Liver (tissue), 9 donors: ENCODE data around the gene TMPRSS12. TPM values are rescaled to one million over a fixed set of nuclear protein-coding genes. Genes with fewer than 3 reads are reported as not detected.

Experiments used
- DNase-seq: peaks from one replicate; pipeline ENCODE4 v3.0.0-alpha.2; 2017; ENCODE audit warnings: low spot score
- H3K27ac ChIP-seq, 2 donors: one replicate each; pipeline ENCODE4 v1.7.0; 2013; ENCODE audit warnings: inconsistent platforms in 2 of 2, low read length in 2 of 2, control low read depth in 1 of 2, low read depth in 1 of 2, mild to moderate bottlenecking in 1 of 2
- H3K27me3 ChIP-seq, 4 donors: one replicate each; pipeline versions ENCODE4 v1.6.1 to v1.7.0; 2013; ENCODE audit warnings: low read length in 3 of 4, inconsistent platforms in 1 of 4, mild to moderate bottlenecking in 1 of 4, moderate library complexity in 1 of 4; ENCODE audit not compliant: control insufficient read depth in 4 of 4, insufficient read depth in 4 of 4
- H3K36me3 ChIP-seq, 4 donors: one replicate each; pipeline versions ENCODE4 v1.6.1 to v1.7.0; 2013; ENCODE audit warnings: low read length in 3 of 4, mild to moderate bottlenecking in 3 of 4, low read depth in 1 of 4, moderate library complexity in 1 of 4; ENCODE audit not compliant: control insufficient read depth in 4 of 4, insufficient read depth in 3 of 4
- H3K4me1 ChIP-seq, 4 donors: one replicate each; pipeline versions ENCODE4 v1.6.1 to v1.7.0; 2013; ENCODE audit warnings: low read length in 3 of 4, mild to moderate bottlenecking in 3 of 4, moderate library complexity in 1 of 4; ENCODE audit not compliant: control insufficient read depth in 4 of 4, insufficient read depth in 4 of 4
- H3K4me3 ChIP-seq, 3 donors: one replicate each; pipeline versions ENCODE4 v1.6.1 to v1.7.0; 2013; ENCODE audit warnings: low read length in 3 of 3, control low read depth in 1 of 3, low read depth in 1 of 3, mild to moderate bottlenecking in 1 of 3
- H3K9ac ChIP-seq, 2 donors: one replicate each; pipeline ENCODE4 v1.7.0; 2013; ENCODE audit warnings: low read length in 2 of 2, mild to moderate bottlenecking in 2 of 2, moderate library complexity in 2 of 2, control low read depth in 1 of 2, low read depth in 1 of 2
- H3K9me3 ChIP-seq, 4 donors: one replicate each; pipeline versions ENCODE4 v1.6.1 to v1.7.0; 2013; ENCODE audit warnings: low read length in 3 of 4; ENCODE audit not compliant: control insufficient read depth in 4 of 4
- EGR1 ChIP-seq, 2 donors: IDR thresholded peaks; 2 replicates each; pipeline ENCODE4 v1.6.1; 2016 to 2018; ENCODE audit warnings: antibody characterized with exemption in 2 of 2, low read depth in 2 of 2
- FOXA1 ChIP-seq: IDR thresholded peaks from 2 replicates; pipeline ENCODE4 v1.6.1; 2016; ENCODE audit warnings: antibody characterized with exemption
- FOXA2 ChIP-seq: IDR thresholded peaks from 2 replicates; pipeline ENCODE4 v1.6.1; 2016; ENCODE audit warnings: antibody characterized with exemption
- GABPA ChIP-seq, 2 donors: IDR thresholded peaks in 1 of 2; conservative IDR thresholded peaks in 1 of 2; 2 replicates each; pipeline ENCODE4 v1.6.1; 2016; ENCODE audit warnings: antibody characterized with exemption in 2 of 2, mild to moderate bottlenecking in 1 of 2, moderate library complexity in 1 of 2
- HNF4A ChIP-seq, 2 donors: conservative IDR thresholded peaks; 2 replicates each; pipeline ENCODE4 v1.6.1; 2016; ENCODE audit warnings: antibody characterized with exemption in 2 of 2, mild to moderate bottlenecking in 2 of 2
- HNF4G ChIP-seq: IDR thresholded peaks from 2 replicates; pipeline ENCODE4 v1.6.1; 2016; ENCODE audit warnings: antibody characterized with exemption
- JUND ChIP-seq, 2 donors: IDR thresholded peaks; 2 replicates each; pipeline ENCODE4 v1.6.1; 2016; ENCODE audit warnings: antibody characterized with exemption in 2 of 2
- NR2F2 ChIP-seq: IDR thresholded peaks from 2 replicates; pipeline ENCODE4 v1.6.1; 2016; ENCODE audit warnings: antibody characterized with exemption
- RAD21 ChIP-seq, 2 donors: IDR thresholded peaks; 2 replicates each; pipeline ENCODE4 v1.6.1; 2016; ENCODE audit warnings: antibody characterized with exemption in 2 of 2, mild to moderate bottlenecking in 2 of 2
- RXRA ChIP-seq, 2 donors: IDR thresholded peaks; 2 replicates each; pipeline ENCODE4 v1.6.1; 2017 to 2018; ENCODE audit warnings: antibody characterized with exemption in 2 of 2, mild to moderate bottlenecking in 1 of 2
- SP1 ChIP-seq: IDR thresholded peaks from 2 replicates; pipeline ENCODE4 v1.6.1; 2018; ENCODE audit warnings: antibody characterized with exemption, mild to moderate bottlenecking
- TAF1 ChIP-seq: conservative IDR thresholded peaks from 2 replicates; pipeline ENCODE4 v1.6.1; 2016; ENCODE audit warnings: antibody characterized with exemption, mild to moderate bottlenecking
- YY1 ChIP-seq: IDR thresholded peaks from 2 replicates; pipeline ENCODE4 v1.6.1; 2016; ENCODE audit warnings: antibody characterized with exemption, mild to moderate bottlenecking
- WGBS: extraction: QIAGEN DNeasy Blood & Tissue Kit; methylation state at CpG from one replicate; pipeline ENCODE4 v1.1.7; 2013; 5-methylcytosine and 5-hydroxymethylcytosine counted together
- polyA plus RNA-seq, 2 donors: library from polyadenylated mRNA; stranded (reverse) in 1 of 2; unstranded in 1 of 2; fragments of 200-250 nt in 1 of 2; fragments of >200 nt in 1 of 2; fragmentation: Nextera tagmentation in 1 of 2; extraction: Ambion mirVana in 1 of 2; gene quantifications; one replicate each; pipeline versions ENCODE4 v1.2.1 to v1.2.3, GENCODE V29; 2013 to 2015
- total RNA-seq, 2 donors: library from RNA; depleted of rRNA; stranded (reverse); fragments of >200 nt; gene quantifications; one replicate each; pipeline ENCODE4 v1.2.3, GENCODE V29; 2014
- TF ChIP-seq, protein P1 (sequence below): IDR thresholded peaks from 2 replicates; pipeline ENCODE4 v1.6.1; 2016; ENCODE audit warnings: antibody characterized with exemption
- TF ChIP-seq, protein P2 (sequence below): fragments of 150-350 bp; IDR thresholded peaks from 2 replicates; pipeline ENCODE4 v1.5.1; 2017; ENCODE audit warnings: improper control_type of control experiment, low read depth, low read length; ENCODE audit not compliant: missing input control
- TF ChIP-seq, protein P3 (sequence below): IDR thresholded peaks from 2 replicates; pipeline ENCODE4 v1.6.1; 2016; ENCODE audit warnings: antibody characterized with exemption
- TF ChIP-seq, protein P4 (sequence below): IDR thresholded peaks from 2 replicates; pipeline ENCODE4 v1.6.1; 2016; ENCODE audit warnings: antibody characterized with exemption
- TF ChIP-seq, protein P5 (sequence below): IDR thresholded peaks from 2 replicates; pipeline ENCODE4 v1.6.1; 2016; ENCODE audit warnings: antibody characterized with exemption, mild to moderate bottlenecking
- donor health status: healthy.
- donor health status: healthy.
- donor health status: healthy.
- donor health status: healthy.
- donor health status: healthy.

TMPRSS12 gene
- total and polyA plus RNA-seq, 4 donors: not detected

DNA sequence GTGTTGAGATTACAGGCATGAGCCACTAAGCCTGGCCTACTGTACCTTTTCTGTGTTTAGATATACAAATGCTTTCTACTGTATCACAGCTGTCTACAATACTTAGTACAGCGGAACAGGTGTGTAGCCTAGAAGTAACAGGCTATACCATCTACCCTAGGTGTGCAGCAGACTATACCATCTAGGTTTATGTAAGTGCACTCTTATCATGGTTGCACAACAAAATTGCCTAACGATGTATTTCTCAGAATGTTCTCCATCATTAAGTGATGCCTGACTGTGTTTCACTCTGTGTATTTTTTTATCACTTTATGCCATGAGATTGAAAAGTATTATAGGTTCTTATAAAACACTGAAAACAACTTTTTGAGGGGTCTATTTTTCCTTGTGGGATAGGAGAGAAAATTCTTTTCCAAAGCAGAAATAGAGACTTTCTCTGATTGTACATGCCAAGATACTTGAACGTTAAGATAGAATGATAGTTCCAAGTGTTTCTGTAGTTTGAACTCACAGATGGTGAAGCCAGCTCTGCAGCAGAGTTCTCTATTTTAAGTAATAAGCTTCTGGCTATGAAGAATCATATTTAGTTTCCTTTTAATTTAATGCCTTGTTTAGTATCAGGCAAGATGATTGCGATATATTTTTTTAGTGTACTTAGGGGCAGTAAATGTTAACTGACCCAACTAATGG is 17.0 kb downstream of the TMPRSS12 start:
- H3K27ac ChIP-seq: no peak overlapping the region
- TF ChIP-seq, protein P1, sequence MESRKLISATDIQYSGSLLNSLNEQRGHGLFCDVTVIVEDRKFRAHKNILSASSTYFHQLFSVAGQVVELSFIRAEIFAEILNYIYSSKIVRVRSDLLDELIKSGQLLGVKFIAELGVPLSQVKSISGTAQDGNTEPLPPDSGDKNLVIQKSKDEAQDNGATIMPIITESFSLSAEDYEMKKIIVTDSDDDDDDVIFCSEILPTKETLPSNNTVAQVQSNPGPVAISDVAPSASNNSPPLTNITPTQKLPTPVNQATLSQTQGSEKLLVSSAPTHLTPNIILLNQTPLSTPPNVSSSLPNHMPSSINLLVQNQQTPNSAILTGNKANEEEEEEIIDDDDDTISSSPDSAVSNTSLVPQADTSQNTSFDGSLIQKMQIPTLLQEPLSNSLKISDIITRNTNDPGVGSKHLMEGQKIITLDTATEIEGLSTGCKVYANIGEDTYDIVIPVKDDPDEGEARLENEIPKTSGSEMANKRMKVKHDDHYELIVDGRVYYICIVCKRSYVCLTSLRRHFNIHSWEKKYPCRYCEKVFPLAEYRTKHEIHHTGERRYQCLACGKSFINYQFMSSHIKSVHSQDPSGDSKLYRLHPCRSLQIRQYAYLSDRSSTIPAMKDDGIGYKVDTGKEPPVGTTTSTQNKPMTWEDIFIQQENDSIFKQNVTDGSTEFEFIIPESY: no peak
- TF ChIP-seq JUND (IDR thresholded peaks at IDR 0.05): no peak
- TF ChIP-seq, protein P2, sequence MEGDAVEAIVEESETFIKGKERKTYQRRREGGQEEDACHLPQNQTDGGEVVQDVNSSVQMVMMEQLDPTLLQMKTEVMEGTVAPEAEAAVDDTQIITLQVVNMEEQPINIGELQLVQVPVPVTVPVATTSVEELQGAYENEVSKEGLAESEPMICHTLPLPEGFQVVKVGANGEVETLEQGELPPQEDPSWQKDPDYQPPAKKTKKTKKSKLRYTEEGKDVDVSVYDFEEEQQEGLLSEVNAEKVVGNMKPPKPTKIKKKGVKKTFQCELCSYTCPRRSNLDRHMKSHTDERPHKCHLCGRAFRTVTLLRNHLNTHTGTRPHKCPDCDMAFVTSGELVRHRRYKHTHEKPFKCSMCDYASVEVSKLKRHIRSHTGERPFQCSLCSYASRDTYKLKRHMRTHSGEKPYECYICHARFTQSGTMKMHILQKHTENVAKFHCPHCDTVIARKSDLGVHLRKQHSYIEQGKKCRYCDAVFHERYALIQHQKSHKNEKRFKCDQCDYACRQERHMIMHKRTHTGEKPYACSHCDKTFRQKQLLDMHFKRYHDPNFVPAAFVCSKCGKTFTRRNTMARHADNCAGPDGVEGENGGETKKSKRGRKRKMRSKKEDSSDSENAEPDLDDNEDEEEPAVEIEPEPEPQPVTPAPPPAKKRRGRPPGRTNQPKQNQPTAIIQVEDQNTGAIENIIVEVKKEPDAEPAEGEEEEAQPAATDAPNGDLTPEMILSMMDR: no peak
- no peak for TF ChIP-seq FOXA2
- TF ChIP-seq, protein P3, sequence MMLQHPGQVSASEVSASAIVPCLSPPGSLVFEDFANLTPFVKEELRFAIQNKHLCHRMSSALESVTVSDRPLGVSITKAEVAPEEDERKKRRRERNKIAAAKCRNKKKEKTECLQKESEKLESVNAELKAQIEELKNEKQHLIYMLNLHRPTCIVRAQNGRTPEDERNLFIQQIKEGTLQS: no peak
- no peak for TF ChIP-seq FOXA1
- H3K27me3 ChIP-seq: no peaks in the 10 kb centered on the region
- H3K9ac ChIP-seq: no peak overlapping the region
- no peak for DNase-seq
- no peaks in the 10 kb centered on the region for H3K36me3 ChIP-seq
- H3K4me3 ChIP-seq: no peak overlapping the region
- 84% methylated on average over 4 of the region's 4 CpGs for WGBS
- H3K9me3 ChIP-seq: no peaks in the 10 kb centered on the region
- H3K4me1 ChIP-seq: no peaks in the 10 kb centered on the region

DNA sequence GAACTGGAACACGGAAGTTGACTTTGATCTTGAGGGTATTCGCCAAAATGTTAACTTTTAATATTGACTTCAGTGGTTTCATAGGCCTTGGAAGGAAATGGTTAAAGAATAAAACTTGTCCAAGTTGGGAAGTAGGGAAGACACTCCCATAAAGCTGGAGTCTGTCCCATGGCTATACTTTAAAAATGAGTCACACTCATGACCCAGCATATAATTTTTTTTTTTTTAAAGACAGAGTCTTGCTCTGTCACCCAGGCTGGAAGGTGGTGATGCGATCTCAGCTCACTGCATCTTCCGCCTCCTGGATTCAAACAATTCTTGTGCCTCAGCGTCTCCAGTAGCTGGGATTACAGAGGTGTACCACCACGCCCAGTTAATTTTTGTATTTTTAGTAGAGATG is 19.6 kb downstream of the TMPRSS12 start:
- Histone ChIP-seq H3K4me1 (no peaks in the 10 kb centered on the region), H3K36me3 (no peaks in the 10 kb centered on the region), H3K9me3 (peaks cover 0 to 7% (median 1%) of the 10 kb centered on the region in 4 donors), H3K9ac (no peak overlapping the region), H3K27me3 (no peaks in the 10 kb centered on the region), H3K27ac (no peak overlapping the region), H3K4me3 (no peak overlapping the region)
- no peak for DNase-seq
- TF ChIP-seq NR2F2: no peak
- TF ChIP-seq, protein P3: no peak
- TF ChIP-seq YY1: no peak
- TF ChIP-seq HNF4G: no peak
- no peak for TF ChIP-seq HNF4A (conservative IDR thresholded peaks at IDR 0.05)
- no peak for TF ChIP-seq RXRA (IDR thresholded peaks at IDR 0.05)
- no peak for TF ChIP-seq JUND (IDR thresholded peaks at IDR 0.05)
- no peak for TF ChIP-seq FOXA2
- TF ChIP-seq, protein P4, sequence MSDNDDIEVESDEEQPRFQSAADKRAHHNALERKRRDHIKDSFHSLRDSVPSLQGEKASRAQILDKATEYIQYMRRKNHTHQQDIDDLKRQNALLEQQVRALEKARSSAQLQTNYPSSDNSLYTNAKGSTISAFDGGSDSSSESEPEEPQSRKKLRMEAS: no peak
- TF ChIP-seq SP1: no peak
- TF ChIP-seq GABPA (IDR thresholded peaks at IDR 0.05 in 1 of 2, conservative IDR thresholded peaks at IDR 0.05 in 1 of 2): no peak
- TF ChIP-seq TAF1: no peak
- TF ChIP-seq RAD21 (IDR thresholded peaks at IDR 0.05): no peak
- TF ChIP-seq, protein P2: no peak
- TF ChIP-seq, protein P5, sequence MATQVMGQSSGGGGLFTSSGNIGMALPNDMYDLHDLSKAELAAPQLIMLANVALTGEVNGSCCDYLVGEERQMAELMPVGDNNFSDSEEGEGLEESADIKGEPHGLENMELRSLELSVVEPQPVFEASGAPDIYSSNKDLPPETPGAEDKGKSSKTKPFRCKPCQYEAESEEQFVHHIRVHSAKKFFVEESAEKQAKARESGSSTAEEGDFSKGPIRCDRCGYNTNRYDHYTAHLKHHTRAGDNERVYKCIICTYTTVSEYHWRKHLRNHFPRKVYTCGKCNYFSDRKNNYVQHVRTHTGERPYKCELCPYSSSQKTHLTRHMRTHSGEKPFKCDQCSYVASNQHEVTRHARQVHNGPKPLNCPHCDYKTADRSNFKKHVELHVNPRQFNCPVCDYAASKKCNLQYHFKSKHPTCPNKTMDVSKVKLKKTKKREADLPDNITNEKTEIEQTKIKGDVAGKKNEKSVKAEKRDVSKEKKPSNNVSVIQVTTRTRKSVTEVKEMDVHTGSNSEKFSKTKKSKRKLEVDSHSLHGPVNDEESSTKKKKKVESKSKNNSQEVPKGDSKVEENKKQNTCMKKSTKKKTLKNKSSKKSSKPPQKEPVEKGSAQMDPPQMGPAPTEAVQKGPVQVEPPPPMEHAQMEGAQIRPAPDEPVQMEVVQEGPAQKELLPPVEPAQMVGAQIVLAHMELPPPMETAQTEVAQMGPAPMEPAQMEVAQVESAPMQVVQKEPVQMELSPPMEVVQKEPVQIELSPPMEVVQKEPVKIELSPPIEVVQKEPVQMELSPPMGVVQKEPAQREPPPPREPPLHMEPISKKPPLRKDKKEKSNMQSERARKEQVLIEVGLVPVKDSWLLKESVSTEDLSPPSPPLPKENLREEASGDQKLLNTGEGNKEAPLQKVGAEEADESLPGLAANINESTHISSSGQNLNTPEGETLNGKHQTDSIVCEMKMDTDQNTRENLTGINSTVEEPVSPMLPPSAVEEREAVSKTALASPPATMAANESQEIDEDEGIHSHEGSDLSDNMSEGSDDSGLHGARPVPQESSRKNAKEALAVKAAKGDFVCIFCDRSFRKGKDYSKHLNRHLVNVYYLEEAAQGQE: no peak
- TF ChIP-seq, protein P1: no peak
- no peak for TF ChIP-seq FOXA1
- no peak for TF ChIP-seq EGR1 (IDR thresholded peaks at IDR 0.05; ENCODE audit: low read depth in 2 of 2)
- 94% methylated on average over 6 of the region's 6 CpGs for WGBS
